Occipital lobe (tissue), 1 donor: ENCODE measurements around the gene RPE. TPM values are rescaled to one million over a fixed set of nuclear protein-coding genes. Genes with fewer than 3 reads are reported as not detected.

Experiments used
- total RNA-seq: library from RNA; depleted of rRNA; stranded (reverse); fragments of >200 nt; gene quantifications from one replicate; pipeline ENCODE4 v1.2.3, GENCODE V29; 2014

Gene RPE
- total RNA-seq, 1 donor from 2014 or later = 98.1 TPM

Other genes with a start within 250 kb of the RPE start
- 12.3 TPM for gene UNC80, start 230.8 kb upstream of the RPE start, total RNA-seq
- gene KANSL1L, start 168.8 kb downstream of the RPE start, total RNA-seq = 97.0 TPM
- 9.2 TPM for gene ACADL, start 222.8 kb downstream of the RPE start, total RNA-seq